Astrocyte (in vitro differentiated cells and primary cell): ENCODE data around the gene MARCHF9. TPM values are rescaled to one million over a fixed set of nuclear protein-coding genes. Genes with fewer than 3 reads are reported as not detected.

Experiments used
- DNase-seq: peaks from one replicate; pipeline ENCODE4 v3.0.0-alpha.2; 2010; ENCODE audit warnings: low read depth
- FAIRE-seq: peaks from 2 replicates; lab custom pipeline; 2011; peaks lifted over from hg19 to GRCh38; lab: Jason Lieb, UNC
- H2AFZ ChIP-seq: 2 replicates; pipeline ENCODE4 v1.6.0; 2012; ENCODE audit warnings: low read depth, low read length, inconsistent platforms
- H3K27ac ChIP-seq: 2 replicates; pipeline ENCODE4 v1.5.1; 2011; ENCODE audit warnings: low read depth, low read length, inconsistent platforms
- H3K27me3 ChIP-seq: 2 replicates; pipeline ENCODE4 v1.6.0; 2011; ENCODE audit warnings: low read length, inconsistent platforms; ENCODE audit not compliant: insufficient read depth
- H3K36me3 ChIP-seq: 2 replicates; pipeline ENCODE4 v1.5.1; 2011; ENCODE audit warnings: low read length, inconsistent platforms; ENCODE audit not compliant: insufficient read depth
- H3K4me1 ChIP-seq: 2 replicates; pipeline ENCODE4 v1.5.1; 2011; ENCODE audit warnings: low read length, inconsistent platforms; ENCODE audit not compliant: insufficient read depth
- H3K4me2 ChIP-seq: 2 replicates; pipeline ENCODE4 v1.6.0; 2012; ENCODE audit warnings: low read length, inconsistent platforms
- H3K4me3 ChIP-seq: 2 replicates; pipeline ENCODE4 v1.5.1; 2011; ENCODE audit warnings: low read depth, mild to moderate bottlenecking, low read length, inconsistent platforms; ENCODE audit not compliant: insufficient read depth
- H3K79me2 ChIP-seq: 2 replicates; pipeline ENCODE4 v1.6.0; 2012; ENCODE audit warnings: mild to moderate bottlenecking, low read length, inconsistent platforms; ENCODE audit not compliant: insufficient read depth
- H3K9ac ChIP-seq: 2 replicates; pipeline ENCODE4 v1.6.0; 2012; ENCODE audit warnings: mild to moderate bottlenecking, low read length, inconsistent platforms
- H3K9me3 ChIP-seq: 2 replicates; pipeline ENCODE4 v1.5.1; 2012; ENCODE audit warnings: low read depth, mild to moderate bottlenecking, low read length, inconsistent platforms; ENCODE audit not compliant: insufficient read depth
- H4K20me1 ChIP-seq: 2 replicates; pipeline ENCODE4 v1.6.0; 2012; ENCODE audit warnings: low read length, inconsistent platforms; ENCODE audit not compliant: insufficient read depth
- H3K27ac Mint-ChIP-seq: one replicate; pipeline ENCODE4 v1.8.0; 2021; ENCODE audit warnings: mild to moderate bottlenecking, mixed read lengths; ENCODE audit not compliant: unreplicated experiment
- H3K27me3 Mint-ChIP-seq: one replicate; pipeline ENCODE4 v1.8.0; 2021; ENCODE audit warnings: low read depth, mixed read lengths; ENCODE audit not compliant: unreplicated experiment
- H3K36me3 Mint-ChIP-seq: one replicate; pipeline ENCODE4 v1.8.0; 2021; ENCODE audit warnings: low read depth, mixed read lengths; ENCODE audit not compliant: unreplicated experiment
- H3K4me1 Mint-ChIP-seq: one replicate; pipeline ENCODE4 v1.8.0; 2021; ENCODE audit warnings: low read depth, mixed read lengths; ENCODE audit not compliant: unreplicated experiment
- H3K4me3 Mint-ChIP-seq: one replicate; pipeline ENCODE4 v1.8.0; 2021; ENCODE audit warnings: mild to moderate bottlenecking, moderate library complexity, mixed read lengths; ENCODE audit not compliant: unreplicated experiment
- H3K9me3 Mint-ChIP-seq: one replicate; pipeline ENCODE4 v1.8.0; 2021; ENCODE audit warnings: mild to moderate bottlenecking, mixed read lengths; ENCODE audit not compliant: unreplicated experiment
- EZH2 ChIP-seq: IDR thresholded peaks from 2 replicates; pipeline ENCODE4 v1.6.1; 2012; ENCODE audit warnings: mild to moderate bottlenecking, low read length, inconsistent platforms; ENCODE audit not compliant: insufficient read depth
- total RNA-seq: library from RNA; stranded (reverse); gene quantifications from 2 replicates; pipeline ENCODE4 v1.2.1, GENCODE V29; 2021
- TF ChIP-seq, protein P1 (sequence below): IDR thresholded peaks from 2 replicates; pipeline ENCODE4 v1.5.1; 2011; ENCODE audit warnings: low read depth, mild to moderate bottlenecking, inconsistent platforms, low read length, moderate library complexity; ENCODE audit not compliant: insufficient read depth

MARCHF9 gene
- total RNA-seq, 1 donor from 2014 or later, result 13.0 TPM

GRCh38 chr12:57726884-57727757 is 27.8 kb upstream of the MARCHF9 start:
- peaks cover 27% of the 10 kb centered on the region for H3K27me3 ChIP-seq
- Mint-ChIP-seq H3K36me3 (peaks cover 6% of the 10 kb centered on the region), H3K9me3 (peaks cover 15% of the 10 kb centered on the region), H3K4me3 (peak overlapping the region; percentile 73), H3K4me1 (no peaks in the 10 kb centered on the region), H3K27me3 (peaks cover 77% of the 10 kb centered on the region), H3K27ac (no peak overlapping the region)
- no peak overlapping the region for H3K27ac ChIP-seq
- peak overlapping the region; percentile 97 for H2AFZ ChIP-seq
- H3K4me2 ChIP-seq, result peak overlapping the region; percentile 99
- H3K4me1 ChIP-seq, result peaks cover 7% of the 10 kb centered on the region
- DNase-seq (peak; percentile 20), FAIRE-seq (no peak)
- H3K4me3 ChIP-seq, result peak overlapping the region; percentile 85
- no peaks in the 10 kb centered on the region for H3K36me3 ChIP-seq
- H3K9ac ChIP-seq, result peak overlapping the region; percentile 90
- TF ChIP-seq EZH2, result peak; percentile 35
- TF ChIP-seq, protein P1, sequence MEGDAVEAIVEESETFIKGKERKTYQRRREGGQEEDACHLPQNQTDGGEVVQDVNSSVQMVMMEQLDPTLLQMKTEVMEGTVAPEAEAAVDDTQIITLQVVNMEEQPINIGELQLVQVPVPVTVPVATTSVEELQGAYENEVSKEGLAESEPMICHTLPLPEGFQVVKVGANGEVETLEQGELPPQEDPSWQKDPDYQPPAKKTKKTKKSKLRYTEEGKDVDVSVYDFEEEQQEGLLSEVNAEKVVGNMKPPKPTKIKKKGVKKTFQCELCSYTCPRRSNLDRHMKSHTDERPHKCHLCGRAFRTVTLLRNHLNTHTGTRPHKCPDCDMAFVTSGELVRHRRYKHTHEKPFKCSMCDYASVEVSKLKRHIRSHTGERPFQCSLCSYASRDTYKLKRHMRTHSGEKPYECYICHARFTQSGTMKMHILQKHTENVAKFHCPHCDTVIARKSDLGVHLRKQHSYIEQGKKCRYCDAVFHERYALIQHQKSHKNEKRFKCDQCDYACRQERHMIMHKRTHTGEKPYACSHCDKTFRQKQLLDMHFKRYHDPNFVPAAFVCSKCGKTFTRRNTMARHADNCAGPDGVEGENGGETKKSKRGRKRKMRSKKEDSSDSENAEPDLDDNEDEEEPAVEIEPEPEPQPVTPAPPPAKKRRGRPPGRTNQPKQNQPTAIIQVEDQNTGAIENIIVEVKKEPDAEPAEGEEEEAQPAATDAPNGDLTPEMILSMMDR, result no peak
- H4K20me1 ChIP-seq, result peaks cover 8% of the 10 kb centered on the region
- no peaks in the 10 kb centered on the region for H3K79me2 ChIP-seq
- no peaks in the 10 kb centered on the region for H3K9me3 ChIP-seq

DNA sequence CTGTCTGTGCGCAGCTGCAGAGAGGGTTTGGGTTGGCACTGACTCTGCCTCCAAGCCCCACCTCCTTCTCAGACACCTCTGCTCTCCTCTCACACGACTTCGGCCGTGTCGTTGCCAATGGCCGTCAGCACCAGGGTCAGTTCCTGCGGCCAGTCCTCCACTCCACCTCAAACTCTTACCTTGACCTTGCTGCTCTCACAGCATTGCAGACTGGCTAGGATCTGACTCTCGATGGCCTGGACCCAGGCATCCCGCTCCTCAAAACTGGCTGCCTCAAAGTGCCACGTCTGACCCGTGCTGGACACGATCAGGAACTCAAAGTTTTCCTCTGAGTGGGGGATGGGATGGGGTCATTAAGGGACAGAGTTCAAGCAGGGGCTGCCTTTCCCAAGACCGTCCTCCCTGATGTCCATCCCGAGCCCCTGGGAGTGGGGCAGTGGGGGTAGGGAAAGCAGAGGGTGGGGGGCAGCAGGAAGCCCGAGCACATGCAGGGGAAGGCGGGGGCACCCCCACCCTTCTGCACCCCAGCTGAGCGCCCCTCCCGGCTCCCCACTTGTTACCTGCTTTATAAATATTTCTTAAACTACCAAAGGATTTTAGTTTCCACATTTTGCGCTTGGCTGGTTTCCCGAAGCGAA is 27.0 kb upstream of the MARCHF9 start:
- Mint-ChIP-seq H3K4me3 (peak overlapping the region; percentile 73), H3K27ac (peak overlapping the region; percentile 41), H3K4me1 (peaks cover 2% of the 10 kb centered on the region), H3K27me3 (peaks cover 81% of the 10 kb centered on the region), H3K36me3 (peaks cover 5% of the 10 kb centered on the region), H3K9me3 (peaks cover 16% of the 10 kb centered on the region)
- Histone ChIP-seq H3K27ac (no peak overlapping the region), H3K36me3 (no peaks in the 10 kb centered on the region), H3K9me3 (no peaks in the 10 kb centered on the region), H3K4me2 (no peak overlapping the region), H4K20me1 (peaks cover 8% of the 10 kb centered on the region), H3K4me3 (no peak overlapping the region), H3K9ac (no peak overlapping the region), H3K4me1 (peaks cover 7% of the 10 kb centered on the region), H2AFZ (no peak overlapping the region), H3K27me3 (peaks cover 27% of the 10 kb centered on the region), H3K79me2 (no peaks in the 10 kb centered on the region)
- TF ChIP-seq EZH2, result no peak
- TF ChIP-seq, protein P1, result no peak
- DNase-seq, result no peak
- FAIRE-seq, result no peak
